ENCODE data around the gene RAD51B. TPM values are rescaled to one million over a fixed set of nuclear protein-coding genes. Genes with fewer than 3 reads are reported as not detected.

RAD51B gene
- total RNA-seq, 1 experiment from 2014 or later: 20.0 TPM

GRCh38 chr14:68318828-68319227 is 499.2 kb downstream of the RAD51B start:
- no peak overlapping the region for H3K9ac ChIP-seq (ENCODE audit: low read length)
- ATAC-seq (no peak), DNase-seq (ENCODE audit: low read depth, low spot score) (no peak)
- ChIA-PET RAD21 (ENCODE audit: low non-redundant PET in 1 of 2, low total read pairs in 2 of 2, uncharacterized antibody in 2 of 2, unreplicated experiment in 2 of 2) (no interaction called here), CTCF (no interaction called here), POLR2A (no interaction called here)
- H2AFZ ChIP-seq (ENCODE audit: low read depth, low read length, poor library complexity, severe bottlenecking): no peak overlapping the region
- intact Hi-C loops (cut with micrococcal nuclease): no loop called here
- H3K27ac ChIP-seq (ENCODE audit: low read depth, low read length): no peak overlapping the region
- H3K27me3 ChIP-seq (ENCODE audit: insufficient read depth, low read length): no peaks in the 10 kb centered on the region
- no peaks in the 10 kb centered on the region for H3K36me3 ChIP-seq (ENCODE audit: control insufficient read depth in 1 of 2, insufficient read depth in 2 of 2, low read length in 2 of 2)
- no peak overlapping the region for H3K4me2 ChIP-seq (ENCODE audit: low read length)
- H3K79me2 ChIP-seq (ENCODE audit: insufficient read depth, low read length): no peaks in the 10 kb centered on the region
- H3K4me1 ChIP-seq (ENCODE audit: control insufficient read depth in 1 of 2, insufficient read depth in 2 of 2, low read length in 2 of 2): no peaks in the 10 kb centered on the region
- BruUV-seq (replicated peaks): no TSS peak
- H4K20me1 ChIP-seq (ENCODE audit: insufficient read depth): no peaks in the 10 kb centered on the region
- H3K4me3 ChIP-seq (replicated peaks in 1 of 2; ENCODE audit: low read depth in 1 of 2, low read length in 2 of 2): no peak overlapping the region
- H3K9me3 ChIP-seq (ENCODE audit: control insufficient read depth in 1 of 2, insufficient read depth in 1 of 2, low read depth in 1 of 2, low read length in 2 of 2): no peaks in the 10 kb centered on the region
- TF ChIP-seq RAD21 (IDR thresholded peaks at IDR 0.05; ENCODE audit: low read depth): no peak
- no peak for TF ChIP-seq SP1 (IDR thresholded peaks at IDR 0.05; ENCODE audit: low read depth)
- TF ChIP-seq TCF7L2 (IDR thresholded peaks at IDR 0.05; ENCODE audit: borderline replicate concordance, extremely low read depth, insufficient read depth, insufficient read length): no peak
- TF ChIP-seq YY1 (IDR thresholded peaks at IDR 0.05; ENCODE audit: extremely low read depth, insufficient replicate concordance, low read depth, low read length): no peak
- TF ChIP-seq CTCF (IDR thresholded peaks at IDR 0.05 in 2 of 3, conservative IDR thresholded peaks at IDR 0.05 in 1 of 3; ENCODE audit: borderline replicate concordance in 1 of 3, insufficient read depth in 1 of 3, low read depth in 2 of 3, low read length in 2 of 3): no peak
- no peak for TF ChIP-seq EZH2phosphoT487 (IDR thresholded peaks at IDR 0.05; ENCODE audit: borderline replicate concordance)
- TF ChIP-seq FOSL1 (IDR thresholded peaks at IDR 0.05; ENCODE audit: low read depth): no peak
- no peak for TF ChIP-seq POLR2A (IDR thresholded peaks at IDR 0.05; ENCODE audit: borderline replicate concordance, extremely low read depth, insufficient read depth, insufficient read length)
- TF ChIP-seq SIN3A (IDR thresholded peaks at IDR 0.05; ENCODE audit: low read depth): no peak
- TF ChIP-seq MAX (IDR thresholded peaks at IDR 0.05): no peak
- no peak for TF ChIP-seq EZH2 (IDR thresholded peaks at IDR 0.05)
- TF ChIP-seq CEBPB (IDR thresholded peaks at IDR 0.05; ENCODE audit: low read depth): no peak
- no peak for TF ChIP-seq ZNF274 (IDR thresholded peaks at IDR 0.05; ENCODE audit: low read depth, low read length)
- no peak for TF ChIP-seq POLR2AphosphoS5 (IDR thresholded peaks at IDR 0.05; ENCODE audit: low read depth, low read length)
- no peaks in the 10 kb centered on the region for H3K9me2 ChIP-seq (ENCODE audit: insufficient read depth)

Data from HCT116 (cell line).